Ectodermal cell (in vitro differentiated cells): Measurements from ENCODE around the gene BCAT1.
"Not testable (repeated sequence)": the region's sequence is repeated elsewhere in the genome, so short reads cannot be mapped to it uniquely, and the experiment has no call there.

Experiments
- H3K27ac ChIP-seq: 2 replicates; pipeline ENCODE4 v1.7.0; 2013; ENCODE audit warnings: mild to moderate bottlenecking, low read depth, low read length; ENCODE audit not compliant: insufficient read depth, poor library complexity, severe bottlenecking
- H3K27me3 ChIP-seq: 2 replicates; pipeline ENCODE4 v1.7.0; 2013; ENCODE audit warnings: mild to moderate bottlenecking, low read length; ENCODE audit not compliant: insufficient read depth, control insufficient read depth, poor library complexity, severe bottlenecking
- H3K36me3 ChIP-seq: one replicate; pipeline ENCODE4 v1.7.0; 2013; ENCODE audit warnings: low read length; ENCODE audit not compliant: control insufficient read depth, insufficient read depth
- H3K4me1 ChIP-seq: one replicate; pipeline ENCODE4 v1.7.0; 2013; ENCODE audit warnings: low read length; ENCODE audit not compliant: control insufficient read depth, insufficient read depth
- H3K4me3 ChIP-seq: 2 replicates; pipeline ENCODE4 v1.7.0; 2013; ENCODE audit warnings: low read depth, low read length, control low read depth; ENCODE audit not compliant: insufficient read depth
- H3K9me3 ChIP-seq: 2 replicates; pipeline ENCODE4 v1.7.0; 2013; ENCODE audit warnings: mild to moderate bottlenecking, low read length, moderate library complexity; ENCODE audit not compliant: control insufficient read depth
- WGBS, 2 experiments: methylation state at CpG; one replicate each; pipeline ENCODE4 v1.1.7; 2013; ENCODE audit warnings: missing lambda C conversion rate in 2 of 2; 5-methylcytosine and 5-hydroxymethylcytosine counted together

BCAT1 gene

GRCh38 chr12:24888813-24889212 is 60.1 kb downstream of the BCAT1 start:
- Histone ChIP-seq H3K27ac (no peak overlapping the region), H3K27me3 (no peaks in the 10 kb centered on the region), H3K4me1 (no peaks in the 10 kb centered on the region), H3K9me3 (no peaks in the 10 kb centered on the region), H3K4me3 (no peak overlapping the region), H3K36me3 (peaks cover 11% of the 10 kb centered on the region)
- WGBS, 2 experiments = 89 to 91% methylated on average over 5 of the region's 5 CpGs

- no peaks in the 10 kb centered on the region for H3K9me3 ChIP-seq
- 72% methylated on average over 2 of the region's 3 CpGs; no CpG with 5 or more reads in 1 of the 2 experiments for WGBS, 2 experiments
- H3K4me3 ChIP-seq = no peak overlapping the region
- no peak overlapping the region for H3K27ac ChIP-seq
- H3K36me3 ChIP-seq = peaks cover 2% of the 10 kb centered on the region
- H3K4me1 ChIP-seq = no peaks in the 10 kb centered on the region
- H3K27me3 ChIP-seq = no peaks in the 10 kb centered on the region
Observed at GRCh38 chr12:24884911-24885310, 64.0 kb downstream of the BCAT1 start.

- H3K27me3 ChIP-seq = no peaks in the 10 kb centered on the region
- H3K9me3 ChIP-seq = no peaks in the 10 kb centered on the region
- no peak overlapping the region for H3K4me3 ChIP-seq
- H3K36me3 ChIP-seq = peaks cover 19% of the 10 kb centered on the region
- no peak overlapping the region for H3K27ac ChIP-seq
- WGBS, 2 experiments = 93 to 95% methylated on average over 3 of the region's 4 CpGs
- H3K4me1 ChIP-seq = no peaks in the 10 kb centered on the region
Observed at GRCh38 chr12:24881724-24882371, 67.1 kb downstream of the BCAT1 start.

- Histone ChIP-seq H3K9me3 (no peaks in the 10 kb centered on the region), H3K4me1 (no peaks in the 10 kb centered on the region), H3K36me3 (peaks cover 22% of the 10 kb centered on the region), H3K4me3 (no peak overlapping the region), H3K27me3 (no peaks in the 10 kb centered on the region), H3K27ac (no peak overlapping the region)
- 96 to 97% methylated on average over 8 of the region's 8 CpGs for WGBS, 2 experiments
Observed at GRCh38 chr12:24881227-24881626, 67.7 kb downstream of the BCAT1 start.

GRCh38 chr12:24880732-24881131 is 68.2 kb downstream of the BCAT1 start:
- H3K27me3 ChIP-seq = no peaks in the 10 kb centered on the region
- H3K4me1 ChIP-seq = no peaks in the 10 kb centered on the region
- peaks cover 22% of the 10 kb centered on the region for H3K36me3 ChIP-seq
- no peak overlapping the region for H3K27ac ChIP-seq
- H3K4me3 ChIP-seq = no peak overlapping the region
- 84 to 93% methylated on average over 3 to 5 of the region's 5 CpGs for WGBS, 2 experiments
- H3K9me3 ChIP-seq = no peaks in the 10 kb centered on the region

GRCh38 chr12:24879644-24880043 is 69.3 kb downstream of the BCAT1 start:
- Histone ChIP-seq H3K4me1 (no peaks in the 10 kb centered on the region), H3K36me3 (peaks cover 22% of the 10 kb centered on the region), H3K27ac (no peak overlapping the region), H3K9me3 (no peaks in the 10 kb centered on the region), H3K4me3 (no peak overlapping the region), H3K27me3 (no peaks in the 10 kb centered on the region)
- 78 to 100% methylated on average over 1 to 2 of the region's 2 CpGs for WGBS, 2 experiments

- Histone ChIP-seq H3K4me3 (no peak overlapping the region), H3K36me3 (peaks cover 30% of the 10 kb centered on the region), H3K9me3 (no peaks in the 10 kb centered on the region), H3K4me1 (no peaks in the 10 kb centered on the region), H3K27ac (no peak overlapping the region), H3K27me3 (no peaks in the 10 kb centered on the region)
- WGBS, 2 experiments = 89 to 100% methylated on average over 1 of the region's 3 CpGs
Observed at GRCh38 chr12:24875014-24875413, 73.9 kb downstream of the BCAT1 start.

GRCh38 chr12:24872211-24872610 is 76.7 kb downstream of the BCAT1 start:
- H3K9me3 ChIP-seq = no peaks in the 10 kb centered on the region
- H3K27ac ChIP-seq = no peak overlapping the region
- WGBS, 2 experiments = 91 to 100% methylated on average over 1 of the region's 1 CpG
- H3K4me3 ChIP-seq = no peak overlapping the region
- H3K4me1 ChIP-seq = no peaks in the 10 kb centered on the region
- H3K36me3 ChIP-seq = peaks cover 25% of the 10 kb centered on the region
- H3K27me3 ChIP-seq = no peaks in the 10 kb centered on the region

- H3K9me3 ChIP-seq, H3K4me3 ChIP-seq, H3K27ac ChIP-seq, H3K27me3 ChIP-seq, H3K4me1 ChIP-seq: not testable (repeated sequence)
- peaks cover 36% of the 10 kb centered on the region for H3K36me3 ChIP-seq
- 94 to 96% methylated on average over 24 of the region's 24 CpGs for WGBS, 2 experiments
Observed at GRCh38 chr12:24866139-24866538, 82.8 kb downstream of the BCAT1 start.

GRCh38 chr12:24864796-24865125 is 84.1 kb downstream of the BCAT1 start:
- Histone ChIP-seq H3K27ac (no peak overlapping the region), H3K36me3 (peaks cover 44% of the 10 kb centered on the region), H3K4me1 (no peaks in the 10 kb centered on the region), H3K4me3 (no peak overlapping the region), H3K27me3 (no peaks in the 10 kb centered on the region), H3K9me3 (peaks cover 9% of the 10 kb centered on the region)
